GM21367 (cell line): Measurements from ENCODE around the gene NFIB.

Source experiments
- ATAC-seq: cut with Tn5 transposase; IDR thresholded peaks from one replicate; pipeline ENCODE4 v1.9.1; 2021; ENCODE audit not compliant: unreplicated experiment

NFIB gene

DNA sequence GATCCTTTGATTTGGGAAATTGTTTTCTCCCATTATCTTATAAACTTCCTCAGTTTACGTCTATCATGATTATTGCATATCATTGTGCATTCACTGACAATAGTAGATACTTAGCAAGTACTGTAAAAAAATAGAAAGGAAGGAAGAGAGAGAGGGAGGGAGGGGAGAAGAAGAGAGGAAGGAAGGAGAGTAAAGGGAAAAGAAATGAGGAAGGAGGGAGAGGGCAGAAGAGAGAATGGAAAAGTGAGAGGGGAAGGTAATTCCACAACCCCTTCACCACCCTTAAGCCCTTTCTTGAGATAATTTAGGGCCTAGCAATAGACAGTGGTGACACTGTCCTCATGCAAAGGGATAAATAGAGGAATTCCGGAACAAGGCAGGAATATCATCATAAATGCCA, 64.4 kb downstream of the NFIB start:
- ATAC-seq, result no peak

DNA sequence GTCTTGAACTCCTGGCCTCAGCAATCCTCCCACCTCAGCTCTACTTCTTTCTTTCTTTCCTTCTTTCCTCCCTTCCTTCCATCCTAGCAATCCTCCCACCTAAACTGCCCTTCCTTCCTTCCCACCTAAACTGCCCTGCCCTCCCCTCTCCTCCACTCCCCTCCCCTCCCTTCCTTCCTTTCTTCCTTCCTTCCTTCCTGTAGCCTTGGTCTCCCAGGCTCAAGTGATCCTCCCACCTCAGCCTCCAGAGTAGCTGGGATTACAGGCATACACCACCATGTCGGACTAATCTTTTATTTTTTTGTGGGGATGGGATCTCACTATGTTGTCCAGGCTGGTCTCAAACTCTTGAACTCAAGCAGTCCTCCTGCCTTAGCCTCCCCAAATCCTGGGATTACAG, 65.8 kb downstream of the NFIB start:
- ATAC-seq, result no peak

DNA sequence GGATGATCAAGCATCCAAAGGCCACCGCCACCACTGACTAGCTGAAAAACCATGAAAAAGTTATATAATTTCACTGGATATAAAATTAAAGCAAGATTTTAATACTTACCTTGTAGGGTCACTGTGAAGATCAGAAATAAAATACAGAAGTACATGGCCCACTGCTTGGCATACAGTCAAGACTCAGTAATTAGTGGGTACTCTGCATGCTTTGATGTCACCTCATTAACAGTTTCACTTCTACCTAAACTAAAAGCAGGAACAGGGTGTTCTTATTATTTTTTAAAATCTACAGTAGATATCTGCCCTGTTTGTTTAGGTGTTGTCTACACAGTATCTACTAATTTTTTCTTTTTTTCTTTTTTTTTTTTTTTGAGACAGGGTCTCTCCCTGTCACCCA, 66.4 kb downstream of the NFIB start:
- ATAC-seq, result no peak

GRCh38 chr9:14246951-14247350, 67.0 kb downstream of the NFIB start:
- no peak for ATAC-seq

DNA sequence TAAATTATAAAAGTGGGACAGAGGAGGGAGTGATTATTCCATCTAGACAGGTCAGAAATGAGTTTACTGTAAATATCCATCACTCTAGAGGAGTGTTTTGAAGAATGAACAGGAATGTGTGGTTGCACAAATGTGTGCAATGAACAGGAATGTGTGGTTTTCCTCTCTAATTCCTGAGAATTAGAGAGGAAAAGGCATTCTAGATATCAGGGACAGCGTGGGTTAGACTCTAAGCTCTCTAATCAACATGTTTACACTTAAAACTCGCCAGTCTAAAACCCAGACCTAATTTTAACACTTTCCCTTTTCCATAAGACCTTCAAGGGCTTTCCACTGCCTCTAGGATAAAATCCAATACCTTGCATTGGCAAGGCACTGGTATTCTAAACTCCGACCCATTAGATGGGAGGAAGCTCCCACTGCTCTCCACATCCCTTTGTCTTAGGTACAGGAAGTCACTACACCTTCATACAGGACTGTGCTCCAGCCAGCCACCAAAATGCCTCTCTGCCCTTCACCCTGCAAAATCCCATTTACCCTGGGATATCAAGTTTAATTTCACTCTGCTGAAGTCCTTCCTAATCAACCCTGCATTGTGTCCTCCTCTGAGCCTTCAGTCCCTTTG, 67.9 kb downstream of the NFIB start:
- ATAC-seq, result no peak

- ATAC-seq, result no peak
Observed at GRCh38 chr9:14243514-14244042, 70.4 kb downstream of the NFIB start.

DNA sequence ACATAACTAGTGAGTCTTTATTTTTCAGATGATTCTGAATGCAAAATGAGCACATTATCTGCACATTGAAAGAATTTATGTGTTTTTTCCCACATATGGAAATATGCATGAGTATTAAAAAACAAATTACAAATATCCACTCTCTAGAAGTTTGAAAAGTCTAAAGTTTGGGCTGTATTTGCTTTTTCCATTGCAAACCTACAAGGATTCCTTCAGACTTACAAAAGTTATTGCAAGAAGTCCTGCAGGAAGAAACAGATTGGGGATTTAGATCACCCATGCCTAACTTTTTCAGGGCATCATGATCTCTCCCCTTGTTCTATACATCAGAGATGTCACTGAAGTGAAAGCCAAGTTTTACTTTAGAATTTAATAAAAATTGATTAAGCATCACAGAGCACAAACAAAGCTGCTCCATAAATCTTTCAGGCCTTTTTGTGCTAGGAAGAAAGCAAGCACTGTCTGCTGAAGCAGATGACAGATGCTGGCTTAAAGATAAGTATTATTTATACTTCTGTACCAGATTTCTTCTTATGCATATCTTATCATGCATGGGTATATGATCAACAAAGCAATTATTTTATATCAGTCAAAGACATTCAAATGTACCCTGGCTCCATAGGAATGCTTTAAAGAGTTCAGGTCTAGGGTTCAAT, 71.7 kb downstream of the NFIB start:
- no peak for ATAC-seq

GRCh38 chr9:14240537-14240936, 73.4 kb downstream of the NFIB start:
- no peak for ATAC-seq

DNA sequence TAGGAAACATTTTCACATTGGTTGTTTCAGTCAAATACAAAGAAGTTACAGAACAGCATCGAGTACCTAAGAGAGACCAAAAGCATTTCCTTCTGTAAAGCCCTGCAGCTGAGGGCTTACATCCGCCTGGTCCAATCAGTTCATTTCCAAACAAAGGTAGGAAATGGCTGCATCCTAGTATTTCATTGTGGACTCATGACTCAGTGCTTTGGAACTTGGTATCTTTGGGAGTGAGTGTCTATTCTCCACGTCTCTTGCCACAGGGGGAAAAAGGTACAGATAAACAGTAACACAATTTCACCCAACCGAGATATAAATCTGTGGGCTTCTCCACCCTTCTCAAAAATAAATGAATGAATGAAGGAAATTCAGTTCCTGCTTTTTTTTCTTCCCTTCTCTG, 75.4 kb downstream of the NFIB start:
- ATAC-seq, result no peak

DNA sequence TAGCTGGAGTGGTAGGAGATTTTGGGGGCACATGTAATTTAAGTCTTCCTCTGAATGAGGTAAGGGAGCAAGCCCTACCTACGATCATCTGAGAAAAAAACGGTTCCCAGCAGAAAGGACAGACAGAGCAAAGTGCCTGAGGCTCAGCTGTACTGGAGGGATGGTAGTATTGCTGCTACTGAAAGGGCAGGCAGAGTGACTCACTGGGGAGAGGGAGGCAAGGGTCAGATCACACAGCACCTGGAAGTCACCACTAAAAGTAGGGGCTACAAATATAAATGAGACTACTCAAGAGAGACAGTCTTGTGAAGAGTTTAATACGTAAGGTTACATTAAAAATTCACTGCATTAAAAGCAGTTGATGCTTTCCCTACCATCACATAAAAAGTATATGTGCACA, 75.9 kb downstream of the NFIB start:
- ATAC-seq, result no peak

GRCh38 chr9:14236591-14236990, 77.3 kb downstream of the NFIB start:
- ATAC-seq, result no peak

DNA sequence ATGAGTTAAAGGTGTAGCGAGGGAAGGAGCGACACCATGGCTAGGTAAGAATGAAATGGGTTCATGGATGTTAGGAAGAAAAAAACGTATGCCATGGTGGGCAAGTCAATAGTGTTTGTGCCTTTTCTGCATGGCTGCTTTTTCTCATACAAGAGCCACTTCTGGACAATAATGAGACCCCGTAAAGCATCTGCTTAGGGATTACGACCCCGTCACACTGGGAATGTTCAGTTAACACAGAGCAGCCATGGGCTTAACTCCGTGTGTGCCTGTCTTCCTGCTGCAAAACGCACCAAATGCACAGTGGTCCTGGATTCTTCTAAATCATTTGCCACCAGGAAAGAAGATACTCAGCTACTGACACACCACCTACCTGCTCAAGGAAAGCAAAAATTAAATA, 81.8 kb downstream of the NFIB start:
- no peak for ATAC-seq

DNA sequence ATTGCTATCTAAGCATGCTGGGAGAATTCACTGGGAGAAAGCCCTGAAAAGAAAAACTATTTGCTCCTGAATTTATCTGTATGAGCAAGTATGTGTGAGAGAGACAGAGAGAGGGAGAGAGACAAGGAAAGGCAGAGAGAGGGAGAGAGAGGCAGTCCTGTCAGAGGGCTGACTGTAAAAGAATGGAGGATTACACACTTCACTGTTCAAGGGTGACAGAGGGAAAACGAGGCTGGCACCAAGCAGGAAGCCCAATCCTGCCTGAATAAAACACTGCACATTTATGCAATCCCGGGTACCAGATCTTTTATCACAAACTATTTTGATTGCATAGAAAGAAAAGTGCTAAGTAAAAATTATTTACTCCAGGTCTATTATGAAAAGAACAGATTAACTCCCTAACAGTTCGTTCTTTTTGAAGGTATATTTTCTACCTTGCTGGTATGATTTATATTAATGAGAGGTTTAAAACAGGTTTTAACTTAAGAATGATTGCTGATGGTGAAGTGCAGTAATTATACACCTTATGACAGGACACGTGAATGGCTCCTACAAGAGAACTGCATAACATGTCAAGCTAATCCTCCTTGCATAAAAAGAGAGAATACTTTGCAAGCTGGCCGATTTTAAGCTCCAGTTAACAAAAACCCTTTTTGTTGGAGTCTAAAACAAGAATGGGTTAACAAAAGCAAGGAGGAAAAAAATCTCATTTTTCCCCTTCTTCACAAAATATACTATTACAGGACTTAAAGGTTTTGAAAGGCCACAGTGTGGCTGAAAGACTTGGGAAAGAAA, 82.5 kb downstream of the NFIB start:
- ATAC-seq, result no peak

DNA sequence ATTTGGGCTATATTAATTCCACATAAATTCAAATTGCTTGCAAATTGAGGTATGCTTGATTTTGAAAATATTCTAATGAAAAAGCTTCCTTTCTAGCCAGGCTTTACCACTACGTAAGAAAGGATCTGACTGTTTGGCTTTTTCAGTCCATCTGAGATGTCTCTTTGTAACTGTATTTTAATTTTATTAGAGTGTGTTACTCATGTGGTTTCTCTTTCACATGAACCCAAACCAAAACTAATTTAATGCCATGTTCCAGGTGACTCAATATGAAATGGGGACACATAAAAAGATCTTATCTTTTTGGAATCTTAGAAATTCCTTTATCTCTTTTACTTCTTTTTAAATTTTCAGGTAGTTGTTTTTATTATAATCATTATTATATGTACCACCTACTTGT, 85.3 kb downstream of the NFIB start:
- no peak for ATAC-seq

GRCh38 chr9:14226855-14227532, 86.9 kb downstream of the NFIB start:
- no peak for ATAC-seq

DNA sequence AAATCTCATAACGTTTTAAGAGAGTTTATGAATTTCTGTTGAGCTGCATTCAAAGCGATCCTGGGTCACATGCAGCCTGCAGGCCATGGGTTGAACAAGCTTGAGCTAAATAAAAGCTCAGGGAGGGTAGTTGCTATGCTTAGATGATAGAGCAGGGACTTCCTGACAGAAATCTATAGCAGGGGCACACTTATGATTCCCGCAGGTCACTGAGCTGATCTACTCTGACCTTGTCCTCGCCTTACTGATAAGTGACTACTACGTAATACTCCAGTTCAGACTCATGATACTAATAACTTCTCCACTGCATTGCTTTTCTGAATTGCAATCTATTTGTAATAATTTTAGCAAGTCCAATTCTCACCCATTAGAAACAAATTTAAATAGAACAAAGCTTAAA, 90.9 kb downstream of the NFIB start:
- no peak for ATAC-seq

DNA sequence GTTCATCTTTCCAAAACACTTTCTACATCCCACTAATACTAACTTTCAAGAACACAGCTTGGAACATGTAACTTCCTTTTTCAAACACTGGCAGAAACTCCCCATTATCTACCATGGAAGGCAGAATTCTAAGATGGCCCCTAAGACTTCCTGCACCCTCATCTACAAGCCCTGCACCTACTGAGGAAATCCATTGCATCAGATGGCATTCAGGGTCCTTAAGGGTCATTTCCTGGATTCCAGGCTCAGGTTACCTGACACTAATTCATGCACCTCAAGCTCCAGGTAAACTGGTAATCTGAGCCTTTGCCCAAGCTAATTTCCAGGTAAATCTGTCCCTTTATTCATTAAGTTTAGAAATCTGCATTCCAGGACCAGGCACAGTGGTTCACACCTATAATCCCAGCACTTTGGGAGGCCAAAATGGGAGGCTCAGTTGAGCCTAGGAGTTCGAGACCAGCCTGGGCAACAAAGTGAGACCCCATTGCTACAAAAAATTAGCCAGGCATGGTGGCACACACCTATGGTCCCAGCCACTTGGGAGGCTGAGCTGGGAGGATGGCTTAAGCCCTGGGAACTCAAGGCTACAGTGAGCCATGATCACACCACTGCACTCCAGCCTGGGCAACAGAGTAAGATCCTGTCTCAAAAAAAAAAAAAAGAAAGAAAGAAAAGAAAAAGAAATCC, 91.6 kb downstream of the NFIB start:
- no peak for ATAC-seq

GRCh38 chr9:14221558-14221957, 92.4 kb downstream of the NFIB start:
- ATAC-seq, result no peak

DNA sequence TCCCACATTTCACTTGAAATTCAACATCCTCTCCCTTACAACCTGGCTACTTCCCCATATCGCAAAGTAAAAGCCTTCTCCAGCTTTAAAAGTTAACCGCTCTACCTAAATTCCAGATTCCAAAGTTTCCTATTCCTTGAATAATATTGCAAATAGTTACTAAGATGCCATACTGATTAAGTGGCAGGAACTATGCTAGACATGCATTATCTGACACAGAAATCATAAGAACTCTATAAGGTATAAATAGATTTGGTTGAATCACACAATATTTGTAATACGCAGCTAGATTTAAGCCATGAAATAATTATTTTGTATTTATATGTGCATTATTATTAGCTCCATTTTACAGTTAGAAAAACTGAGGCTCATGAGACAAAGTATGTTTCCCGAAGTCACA, 92.8 kb downstream of the NFIB start:
- ATAC-seq, result no peak

GRCh38 chr9:14220256-14220655, 93.7 kb downstream of the NFIB start:
- no peak for ATAC-seq

DNA sequence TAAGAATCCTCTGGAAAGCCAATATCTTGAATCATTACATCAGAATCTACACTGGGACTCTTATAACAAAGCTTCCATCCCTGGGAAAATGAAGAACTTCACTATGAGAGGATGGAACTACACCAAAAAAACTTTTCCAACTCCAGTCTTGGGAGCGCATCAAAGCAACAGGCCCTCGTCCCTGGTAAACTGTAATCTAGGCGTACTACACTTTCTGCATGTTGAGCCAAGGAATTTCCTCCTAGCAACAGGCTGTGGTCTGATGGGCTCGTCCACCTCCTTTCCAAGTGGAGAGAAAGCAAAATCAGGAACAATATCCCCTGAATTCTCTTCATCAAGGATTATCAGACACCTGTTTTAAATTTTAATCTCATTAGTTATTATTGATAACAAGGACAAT, 94.1 kb downstream of the NFIB start:
- no peak for ATAC-seq
